PFSK-1 (cell line): Measurements from ENCODE around the gene MPDZ.

Experiments used
- FOXP2 ChIP-seq: optimal IDR thresholded peaks from 2 replicates; pipeline ENCODE3; 2011; ENCODE audit warnings: borderline replicate concordance, control low read depth, inconsistent platforms; ENCODE audit not compliant: insufficient read depth; ENCODE audit errors: extremely low read length, extremely low read depth
- POLR2AphosphoS5 ChIP-seq: IDR thresholded peaks from 2 replicates; pipeline ENCODE4 v1.6.1; 2012; ENCODE audit warnings: low read depth, mild to moderate bottlenecking, control low read depth, low read length, moderate library complexity
- REST ChIP-seq, 2 experiments: IDR thresholded peaks; 2 replicates each; pipeline versions ENCODE4 v1.6.1 to v1.8.0; 2011 to 2012; ENCODE audit warnings: low read depth in 2 of 2, low read length in 2 of 2, control low read depth in 1 of 2, inconsistent platforms in 1 of 2, mild to moderate bottlenecking in 1 of 2, moderate library complexity in 1 of 2; ENCODE audit not compliant: insufficient read depth in 1 of 2
- SIN3A ChIP-seq: IDR thresholded peaks from 2 replicates; pipeline ENCODE4 v1.6.1; 2012; ENCODE audit warnings: mild to moderate bottlenecking, low read length, moderate library complexity, borderline replicate concordance; ENCODE audit not compliant: insufficient read depth
- TAF1 ChIP-seq: IDR thresholded peaks from 2 replicates; pipeline ENCODE4 v1.6.1; 2012; ENCODE audit warnings: low read length, control low read depth, borderline replicate concordance; ENCODE audit not compliant: insufficient read depth

GRCh38 chr9:13061390-13061789 is 218.1 kb downstream of the MPDZ start:
- TF ChIP-seq TAF1 (no peak), REST (IDR thresholded peaks at IDR 0.05; ENCODE audit: insufficient read depth in 1 of 2, low read depth in 2 of 2, low read length in 2 of 2) (no peak), POLR2AphosphoS5 (no peak), FOXP2 (no peak), SIN3A (no peak)
